Tongue (tissue), 2 donors: Measurements from ENCODE around the gene SCN7A. TPM values are rescaled to one million over a fixed set of nuclear protein-coding genes. Genes with fewer than 3 reads are reported as not detected.
"Not testable (repeated sequence)": the region's sequence is repeated elsewhere in the genome, so short reads cannot be mapped to it uniquely, and the experiment has no call there.

ENCODE experiments used
- DNase-seq: peaks from one replicate; pipeline ENCODE4 v3.0.0-alpha.2; 2015
- total RNA-seq: library from RNA; depleted of rRNA; stranded (reverse); fragments of >200 nt; gene quantifications from one replicate; pipeline ENCODE4 v1.2.3, GENCODE V29; 2014

Gene SCN7A
- total RNA-seq, 1 donor from 2014 or later = 71.0 TPM

DNA sequence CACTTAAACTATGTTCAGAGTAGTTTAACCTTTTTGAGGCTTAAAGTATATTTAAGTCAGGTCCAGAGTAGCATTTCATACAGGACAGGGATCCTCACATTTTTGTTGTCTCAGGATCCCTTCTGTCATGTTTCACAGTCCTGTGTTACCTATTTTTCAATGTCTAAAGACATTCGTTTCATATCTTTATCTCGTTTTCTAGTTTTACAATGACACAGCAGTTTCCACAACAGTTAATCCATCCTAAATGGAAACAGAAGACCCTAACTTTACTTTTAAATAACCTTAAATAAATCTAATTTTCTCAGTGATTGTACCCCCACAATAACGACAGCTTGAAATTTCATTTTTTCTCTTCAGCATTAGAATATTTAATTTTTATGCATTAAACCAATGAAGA, 101.0 kb downstream of the SCN7A start:
- no peak for DNase-seq

DNA sequence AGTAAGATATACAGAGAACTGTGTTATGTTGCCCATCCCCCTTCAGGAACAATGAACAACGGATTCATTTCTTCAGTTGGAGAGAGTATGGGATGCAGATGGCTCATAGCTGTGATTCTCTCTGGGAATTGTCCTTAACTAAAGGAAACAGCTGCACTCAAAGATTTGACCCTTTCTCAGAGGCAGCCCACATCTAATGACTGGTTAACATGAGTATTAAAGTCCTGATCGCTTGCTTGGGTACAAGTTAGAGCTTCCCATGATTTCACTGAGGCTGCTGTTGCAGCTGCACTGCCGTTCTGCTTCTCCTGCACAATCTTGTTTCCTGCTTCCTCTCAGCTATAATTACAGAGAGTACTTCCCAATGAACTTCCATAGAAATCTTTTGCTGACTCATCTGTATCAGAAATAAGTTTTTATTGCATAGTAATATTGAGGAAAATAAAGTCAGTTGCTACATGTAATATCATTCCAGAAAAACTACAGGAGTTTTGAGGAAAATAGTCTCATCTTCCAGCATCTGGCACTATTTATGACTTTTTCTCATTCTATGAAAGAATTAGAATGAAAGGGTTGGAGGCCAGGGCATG, 105.5 kb downstream of the SCN7A start:
- DNase-seq = peak; percentile 71

DNA sequence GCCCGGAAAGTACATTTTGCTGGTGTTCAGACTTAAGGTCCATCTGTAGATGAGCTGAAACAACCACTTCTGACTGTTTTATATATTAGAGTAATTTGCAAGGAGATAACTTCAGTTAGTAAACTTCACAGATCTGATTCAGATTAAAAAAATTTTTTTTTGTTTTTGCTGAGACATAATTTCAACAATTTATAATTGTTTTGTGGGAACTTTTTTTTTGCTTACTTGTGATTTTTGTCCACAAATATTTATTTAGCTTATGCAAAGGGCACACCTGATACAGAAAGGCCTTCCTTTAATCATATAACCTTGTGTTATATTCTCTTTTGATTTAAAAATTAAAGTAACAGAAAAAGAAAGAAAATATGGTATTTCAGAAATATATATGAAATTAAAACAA, 108.7 kb downstream of the SCN7A start:
- DNase-seq = no peak

DNA sequence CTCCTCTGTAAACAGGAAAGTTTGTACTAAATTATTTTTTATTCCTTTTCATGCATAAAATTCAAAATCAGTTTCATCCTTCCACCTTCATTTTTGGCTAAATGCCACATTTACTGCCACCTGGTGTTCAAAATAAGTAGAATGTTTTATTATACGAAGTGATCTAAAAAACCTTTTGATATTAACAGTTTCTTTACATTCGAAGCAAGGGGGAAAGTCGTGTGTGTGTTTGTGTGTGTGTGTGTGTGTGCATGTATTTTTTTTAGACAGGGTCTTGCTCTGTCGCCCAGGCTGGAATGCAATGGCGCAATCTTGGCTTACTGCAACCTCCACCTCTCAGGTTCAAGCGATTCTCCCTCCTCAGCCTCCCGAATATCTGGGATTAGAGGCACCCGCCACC, 109.3 kb downstream of the SCN7A start:
- peak; percentile 64 for DNase-seq

DNA sequence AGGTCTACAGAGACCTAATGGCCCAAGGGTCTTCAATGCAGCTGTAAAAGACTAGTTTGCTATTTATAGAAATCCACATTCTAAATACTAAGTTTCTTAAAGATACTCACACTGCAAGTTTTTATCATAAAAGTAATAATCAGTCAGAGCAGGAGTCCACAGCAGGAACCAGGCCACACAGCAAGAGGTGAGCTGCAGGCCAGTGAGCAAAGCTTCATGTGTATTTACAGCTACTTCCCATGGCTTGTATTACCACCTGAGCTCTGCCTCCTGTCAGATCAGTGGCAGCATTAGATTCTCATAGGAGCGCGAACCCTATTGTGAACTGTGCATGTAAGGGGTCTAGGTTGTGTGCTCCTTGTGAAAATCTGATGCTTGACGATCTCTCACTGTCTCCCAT, 111.6 kb downstream of the SCN7A start:
- DNase-seq = no peak

DNA sequence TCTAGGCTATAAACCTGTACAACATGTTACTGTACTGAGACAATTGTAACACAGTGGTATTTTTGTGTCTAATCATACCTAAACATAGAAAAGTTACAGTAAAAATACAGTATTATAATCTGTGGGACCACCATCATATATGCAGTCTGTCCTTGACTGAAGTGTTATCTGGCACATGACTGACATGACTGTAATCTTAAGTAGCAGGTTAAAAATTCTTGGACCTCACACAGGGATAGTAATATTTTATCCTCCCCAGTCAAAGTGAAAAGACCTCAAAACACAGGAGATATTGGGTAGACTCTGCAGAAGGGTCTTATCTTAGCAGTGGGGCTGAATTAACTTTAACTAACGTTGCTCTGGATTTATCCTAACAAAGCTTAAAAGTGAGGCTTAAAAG, 113.4 kb downstream of the SCN7A start:
- no peak for DNase-seq

DNA sequence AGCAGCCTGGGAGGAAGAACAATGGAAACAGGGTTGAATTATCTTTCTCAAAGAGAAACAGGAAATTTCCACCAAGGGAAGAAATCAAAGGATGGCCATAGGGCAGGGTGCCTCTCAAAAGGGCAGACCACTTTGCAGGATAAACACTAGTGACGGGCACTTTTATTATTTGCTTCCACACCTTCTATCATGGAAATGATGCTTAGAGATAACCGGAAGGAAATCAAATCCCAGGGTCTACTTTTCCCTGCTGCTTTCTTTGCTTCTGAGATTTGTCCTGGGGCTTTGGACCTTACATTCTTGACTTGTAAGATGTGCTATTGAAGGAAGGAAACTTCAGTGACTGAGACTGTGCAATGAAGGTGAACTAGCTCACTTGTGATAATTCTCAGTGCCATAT, 117.2 kb downstream of the SCN7A start:
- no peak for DNase-seq

DNA sequence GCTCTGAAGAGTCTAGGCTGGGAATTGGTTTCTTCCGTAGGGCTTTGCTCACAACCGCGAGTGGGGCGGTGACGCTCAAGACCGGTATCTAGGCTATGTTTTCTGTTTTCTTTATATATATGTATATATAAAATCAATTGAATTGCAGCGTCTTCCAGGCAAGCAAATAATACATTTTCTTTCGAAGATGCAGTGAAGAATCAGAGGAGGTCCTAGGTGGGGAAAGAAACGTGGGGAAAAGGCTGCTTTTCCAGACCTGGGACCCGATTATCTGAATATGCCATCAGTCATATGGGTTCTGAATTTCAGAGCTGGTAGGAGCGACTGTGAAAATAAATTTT, 117.6 kb downstream of the SCN7A start:
- no peak for DNase-seq

DNA sequence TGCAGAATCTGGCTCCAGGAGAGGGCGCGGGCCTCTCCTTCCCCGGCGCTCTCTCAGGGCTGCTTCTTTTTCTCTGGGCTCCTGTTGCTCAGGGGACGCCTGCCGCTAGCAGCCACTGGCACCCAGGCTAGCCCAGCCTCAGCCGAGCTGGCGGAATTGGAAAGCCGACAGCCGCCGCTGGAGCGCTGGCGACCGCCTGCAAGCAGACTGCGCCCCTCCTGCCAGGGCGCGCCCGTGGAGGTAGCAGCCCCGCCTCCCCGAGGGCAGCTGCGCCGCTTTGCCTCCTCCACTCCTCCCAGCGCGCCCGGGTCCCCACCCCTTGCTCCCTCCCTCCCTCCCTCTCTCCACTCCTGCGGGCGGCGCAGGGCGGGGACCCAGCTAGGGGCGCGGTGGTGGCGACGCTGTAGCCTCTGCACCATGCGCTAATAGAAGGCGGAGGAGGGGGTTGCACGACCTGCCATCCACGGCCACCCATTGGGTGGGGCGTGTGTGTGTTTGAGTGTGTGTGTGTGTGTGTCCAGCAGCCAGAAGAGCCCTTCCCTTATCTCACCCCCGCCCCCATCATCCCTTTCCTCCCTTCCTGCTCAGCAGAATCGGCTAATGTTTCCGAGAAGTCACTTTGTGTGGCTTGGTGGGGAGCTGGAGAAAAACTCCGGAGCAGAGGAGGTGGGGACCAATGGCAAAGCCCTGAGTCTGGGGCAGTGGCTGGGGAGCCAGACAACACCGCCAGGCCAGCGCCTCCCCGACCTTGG, 118.1 kb downstream of the SCN7A start, which contains the start of gene SCN9A:
TSS of gene SCN9A (minus strand) at position 209 of the 752 bp plus-strand sequence. CDS start 64,188 bp downstream, outside the sequence.
- DNase-seq = peak; percentile 96

DNA sequence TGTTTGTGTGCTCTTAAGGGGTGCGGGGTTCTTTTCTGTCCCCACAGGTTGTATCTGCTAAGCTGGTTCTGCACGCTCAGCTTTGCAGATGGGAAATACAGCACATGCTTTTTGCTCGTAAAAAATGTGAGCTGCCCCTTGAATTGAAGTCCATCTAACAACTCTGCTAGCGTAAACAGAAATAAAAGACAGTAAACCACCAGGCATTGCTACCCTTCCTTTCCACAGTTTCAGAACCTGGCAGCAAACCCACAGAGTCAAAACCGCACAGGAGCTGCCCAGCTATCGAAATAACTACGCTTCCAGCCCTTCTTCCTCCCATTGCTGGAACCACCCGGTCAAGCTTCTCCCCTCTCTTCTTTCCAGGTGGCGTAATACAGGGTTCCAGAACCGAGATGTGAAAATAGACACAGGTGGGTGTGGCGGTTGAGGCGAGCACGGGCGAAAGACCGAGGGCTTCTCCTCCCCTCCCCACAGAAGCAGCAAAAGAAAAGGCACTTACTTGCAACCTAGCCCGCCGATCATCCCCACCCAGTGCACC, 118.8 kb downstream of the SCN7A start:
- no peak for DNase-seq

DNA sequence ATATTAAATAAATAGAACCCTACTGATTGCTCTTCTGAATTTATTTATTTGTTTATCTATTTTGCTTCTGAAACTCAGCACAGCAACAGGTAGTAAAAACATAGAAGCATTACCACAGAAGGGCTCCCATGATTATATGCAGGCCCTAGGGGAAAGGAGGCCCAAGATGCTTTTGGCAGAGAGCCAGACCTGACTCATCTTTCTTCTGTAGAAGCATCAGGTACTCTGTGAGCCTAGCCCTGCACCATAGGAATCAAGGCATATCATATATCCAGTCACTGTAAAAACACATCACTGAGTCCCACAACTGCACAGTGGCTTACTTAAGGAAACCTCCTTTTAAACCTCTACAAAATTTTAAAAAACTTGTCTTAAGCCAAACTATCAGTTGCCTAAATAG, 120.1 kb downstream of the SCN7A start:
- peak; percentile 43 for DNase-seq

DNA sequence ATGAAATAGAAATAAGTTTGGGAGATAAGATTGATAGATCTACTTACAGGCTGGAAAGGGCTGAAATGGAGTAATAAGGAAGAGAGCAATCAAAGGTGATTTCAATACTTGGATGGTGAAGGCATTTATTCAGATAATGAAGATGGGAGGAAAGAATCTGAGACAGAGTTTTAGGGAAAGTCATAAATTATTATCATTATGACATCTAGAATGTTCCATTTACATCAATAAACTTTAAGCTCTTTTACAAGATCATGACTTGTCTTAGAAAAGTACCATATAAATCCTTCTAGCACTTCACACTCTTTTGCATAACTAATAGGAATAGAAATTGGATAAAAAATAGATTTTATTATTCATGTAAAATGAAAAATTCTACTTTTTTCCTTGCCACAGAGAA, 120.5 kb downstream of the SCN7A start:
- DNase-seq = no peak

DNA sequence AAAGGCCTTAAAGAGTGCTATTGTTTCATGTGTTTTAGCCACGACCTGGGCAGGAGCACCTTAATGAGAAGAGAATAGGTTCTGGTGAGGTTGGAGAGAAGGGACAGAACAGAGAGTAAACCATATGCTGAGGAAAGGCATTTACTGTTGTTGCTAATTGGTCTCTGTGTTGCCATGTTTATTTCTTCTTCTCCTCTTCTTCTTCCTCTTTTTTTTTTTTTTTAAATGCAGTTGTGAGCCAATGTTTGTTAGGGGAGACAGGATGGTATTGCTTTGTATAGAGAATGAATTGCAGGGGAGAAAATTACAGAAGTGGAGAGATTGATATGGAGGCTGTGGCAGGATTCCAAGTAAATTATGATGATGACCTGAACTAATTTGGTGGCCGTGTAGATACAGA, 120.9 kb downstream of the SCN7A start:
- no peak for DNase-seq

DNA sequence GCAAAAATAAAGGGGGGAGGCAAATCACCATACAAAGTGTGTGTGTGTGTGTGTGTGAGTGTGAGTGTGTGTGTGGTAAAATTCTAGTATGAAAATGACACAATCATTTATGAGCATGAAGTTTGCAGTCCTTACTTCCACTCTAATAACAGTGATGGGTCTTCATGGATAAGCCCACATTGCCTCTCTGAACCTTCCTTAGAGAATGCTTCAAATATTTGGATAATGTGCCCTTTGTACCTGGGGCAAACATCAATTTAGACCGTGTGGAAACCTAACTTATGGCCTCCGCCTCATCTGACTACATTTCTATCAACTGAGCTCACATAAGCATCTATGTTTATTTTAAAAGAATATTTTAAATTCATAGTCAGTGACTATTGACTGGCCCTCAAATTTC, 122.0 kb downstream of the SCN7A start:
- DNase-seq = no peak

DNA sequence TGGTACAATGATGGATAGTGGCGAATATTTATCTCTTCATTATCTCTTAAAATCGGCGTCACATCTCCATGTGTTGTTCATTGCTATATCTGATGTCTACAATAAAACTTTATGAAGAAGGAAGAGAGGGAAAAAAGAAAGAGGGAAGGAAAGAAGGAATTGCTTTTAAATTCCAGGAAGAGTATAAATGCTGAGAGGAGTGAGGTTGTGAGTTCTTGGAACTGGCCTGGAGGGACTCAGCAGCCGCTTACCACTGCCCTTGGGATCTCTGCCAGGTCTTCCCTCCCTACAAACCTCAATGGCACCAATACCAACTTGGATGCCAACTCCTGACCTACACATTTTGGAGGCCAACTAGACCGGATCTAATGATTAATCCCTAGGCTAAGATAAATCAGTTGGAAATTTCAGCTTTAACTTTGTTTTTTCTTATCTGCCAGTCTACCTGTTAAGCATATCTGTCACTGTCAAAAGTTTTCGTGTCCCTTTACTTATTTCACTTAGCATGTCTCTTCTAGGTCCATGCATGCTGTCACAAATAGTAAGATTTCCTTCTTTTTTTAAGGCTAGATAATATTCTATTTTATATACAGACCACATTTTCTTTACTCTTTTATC, 128.1 kb downstream of the SCN7A start:
- DNase-seq = no peak

DNA sequence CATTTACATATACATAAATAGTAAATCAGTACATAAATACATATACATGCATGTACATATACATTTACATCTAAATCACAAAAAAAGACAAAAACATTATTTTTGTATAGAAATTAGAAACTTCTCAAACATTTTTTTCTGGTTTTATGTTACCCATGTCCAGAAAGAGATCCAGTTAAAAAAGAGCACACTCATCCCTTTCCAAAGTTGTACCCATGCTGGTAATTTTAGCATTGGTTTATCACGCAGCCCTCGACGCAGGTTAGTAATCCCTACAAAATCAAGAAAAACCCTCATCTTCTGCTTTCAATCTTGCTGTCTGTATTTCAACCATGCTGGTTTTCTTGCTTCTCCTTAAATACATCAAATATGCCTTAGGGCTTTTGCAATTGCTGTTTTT, 128.8 kb downstream of the SCN7A start:
- DNase-seq = no peak

DNA sequence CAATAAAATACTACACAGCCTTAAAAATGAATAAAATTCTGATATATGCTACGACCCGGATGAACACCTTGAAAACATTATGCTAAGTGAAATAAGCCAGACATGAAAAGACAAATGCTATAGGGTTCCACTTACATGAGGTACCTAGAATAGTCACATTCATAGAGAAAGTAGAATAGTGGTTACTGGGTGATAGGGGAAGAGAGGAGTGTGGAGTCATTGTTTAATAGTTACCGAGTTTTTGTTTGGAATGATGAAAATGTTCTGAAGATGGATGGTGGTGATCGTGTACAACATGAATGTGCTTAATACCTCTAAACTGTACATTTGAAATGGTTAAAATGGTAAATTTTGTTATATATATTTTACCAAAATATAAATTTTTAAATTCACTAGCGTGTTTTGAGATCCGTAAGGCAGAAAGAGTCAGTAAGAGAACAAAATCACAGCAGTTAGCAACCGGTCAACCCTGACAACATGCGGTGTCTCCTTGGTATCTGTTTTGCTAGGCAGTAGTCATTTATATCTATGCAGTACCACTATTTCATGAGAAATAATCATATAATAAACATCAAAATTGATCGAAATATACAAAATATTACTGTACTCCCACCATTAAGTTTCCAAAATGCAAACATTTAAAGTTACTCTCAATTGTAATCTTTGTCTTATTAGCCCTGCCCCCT, 129.4 kb downstream of the SCN7A start:
- no peak for DNase-seq

DNA sequence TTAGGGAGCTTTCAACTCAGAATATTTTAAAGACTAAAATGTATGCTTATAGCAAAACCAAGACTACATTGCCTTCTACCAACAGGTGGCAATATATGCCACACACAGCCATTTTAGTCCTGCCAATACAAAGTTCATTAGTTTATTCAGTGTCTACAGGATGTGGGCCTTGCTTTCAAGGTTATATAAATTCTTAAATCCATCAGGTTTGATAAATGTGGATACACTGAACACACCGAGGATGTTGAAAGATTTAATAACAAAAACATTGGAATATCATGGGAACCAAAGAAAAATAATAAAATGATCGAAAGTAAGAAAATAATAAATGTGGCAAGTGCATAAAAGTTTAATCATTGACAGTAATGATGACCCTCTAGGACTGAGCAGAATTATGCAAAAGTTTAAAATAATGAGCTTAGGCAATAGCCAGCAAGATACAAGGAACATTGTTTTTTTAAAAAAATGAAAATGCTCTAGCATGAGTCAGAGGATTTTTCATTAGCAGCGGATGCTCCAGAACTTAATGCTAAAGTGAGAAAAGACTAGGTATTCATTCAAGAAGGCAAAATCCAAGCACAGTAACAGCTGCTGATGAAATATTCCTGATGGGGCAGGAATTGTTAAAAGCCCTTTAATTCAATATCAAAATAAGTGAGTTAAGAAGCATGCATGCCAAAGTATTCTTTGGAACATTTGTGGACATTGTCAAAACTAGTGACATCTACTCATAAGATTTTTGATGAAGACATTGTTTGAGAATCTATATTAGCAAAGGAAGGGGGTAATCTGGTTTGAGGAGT, 132.5 kb downstream of the SCN7A start:
- peak; percentile 53 for DNase-seq

DNA sequence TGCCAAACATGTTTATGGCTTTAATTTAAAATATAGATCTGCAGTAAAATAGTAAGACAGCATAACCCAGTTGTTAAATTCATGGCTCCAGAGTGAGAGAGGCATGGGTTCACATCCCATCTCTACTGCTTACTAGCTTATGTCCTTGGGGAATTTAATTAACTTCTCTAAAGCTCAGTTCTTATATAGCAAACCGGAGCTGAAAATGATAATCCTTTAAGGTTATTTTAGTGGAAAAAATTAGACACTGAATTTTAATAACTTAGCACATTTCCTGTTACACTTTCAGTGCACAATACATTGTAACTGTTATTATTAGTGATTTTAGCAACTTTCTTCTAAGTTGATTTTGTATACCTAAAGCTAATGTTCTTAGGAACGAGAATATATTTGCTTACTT, 133.1 kb downstream of the SCN7A start:
- DNase-seq = no peak

DNA sequence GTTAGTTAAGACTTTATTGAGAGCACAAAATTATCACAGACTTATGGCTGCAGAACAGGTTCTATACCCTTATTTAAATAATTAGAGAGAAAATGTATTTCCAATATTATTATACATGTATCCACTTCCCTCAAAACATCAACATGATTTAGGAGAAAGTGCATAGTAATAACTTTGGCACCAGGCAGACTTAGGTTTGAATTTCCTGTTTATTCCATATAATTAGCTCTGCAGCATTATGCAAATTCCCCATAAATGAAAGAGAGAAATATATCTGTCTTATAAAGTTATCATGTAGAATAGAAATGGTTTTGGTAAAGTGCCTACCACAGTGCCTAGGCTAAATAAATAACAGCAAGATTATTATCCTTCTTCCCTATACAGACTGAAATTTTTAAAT, 133.6 kb downstream of the SCN7A start:
- DNase-seq = no peak

DNA sequence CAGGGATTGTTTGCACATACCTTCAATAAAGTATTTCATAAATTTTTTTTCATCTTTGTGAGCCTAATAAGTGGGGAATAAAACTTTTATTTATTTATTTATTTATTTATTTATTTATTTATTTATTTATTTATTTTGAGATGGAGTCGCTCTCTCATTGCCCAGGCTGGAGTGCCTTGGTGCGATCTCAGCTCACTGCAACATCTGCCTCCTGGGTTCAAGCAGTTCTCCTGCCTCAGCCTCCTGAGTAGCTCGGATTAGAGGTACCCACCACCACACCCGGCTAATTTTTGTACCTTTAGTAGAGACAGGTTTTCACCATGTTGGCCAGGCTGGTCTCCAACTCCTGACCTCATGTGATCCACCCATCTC, 136.1 kb downstream of the SCN7A start:
- DNase-seq = not testable (repeated sequence)
